Hypothalamus (tissue), 51 donors: ENCODE results near the gene LIN52.

Experiments used
- DNase-seq, 51 donors: peaks; one replicate each; lab custom pipeline; 2025; lab: John Stamatoyannopoulos, UW

Gene LIN52

DNA sequence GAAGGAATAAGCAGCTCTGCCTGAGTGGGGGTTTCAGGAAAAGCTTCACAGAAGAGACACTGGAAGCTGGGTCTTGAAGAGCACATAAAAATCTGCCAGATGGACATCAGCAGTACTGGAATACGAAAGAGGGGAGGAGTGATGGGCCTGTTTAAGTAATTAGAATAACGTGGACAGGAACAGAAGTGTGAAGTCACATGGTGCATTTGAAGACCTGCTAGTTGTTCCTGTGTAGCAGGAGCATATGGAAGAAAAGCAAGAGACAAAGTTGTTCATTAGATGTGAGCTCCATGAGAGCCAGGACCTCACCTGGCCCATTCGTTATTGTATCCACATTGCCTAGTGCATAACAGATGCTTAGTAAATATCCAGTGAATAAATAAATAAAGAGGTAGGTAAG lies 85.2 kb downstream of the LIN52 start:
- no peak for DNase-seq

DNA sequence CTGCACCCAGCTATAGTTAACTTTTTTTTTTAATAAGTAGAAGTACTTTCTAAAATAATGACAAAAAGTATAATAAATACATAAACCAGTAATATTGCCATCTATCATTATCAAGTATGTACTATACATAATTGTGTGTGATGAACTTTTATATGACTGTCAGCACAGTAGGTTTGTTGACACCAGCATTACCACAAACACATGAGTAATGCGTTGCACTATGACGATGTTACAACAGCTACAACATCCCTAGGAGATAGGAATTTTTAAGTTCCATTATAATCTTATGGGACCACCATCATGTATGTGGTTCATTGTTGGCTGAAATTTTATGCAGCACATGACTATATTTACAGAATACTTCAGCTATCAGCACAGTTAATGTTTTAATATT lies 91.6 kb downstream of the LIN52 start:
- no peak for DNase-seq

DNA sequence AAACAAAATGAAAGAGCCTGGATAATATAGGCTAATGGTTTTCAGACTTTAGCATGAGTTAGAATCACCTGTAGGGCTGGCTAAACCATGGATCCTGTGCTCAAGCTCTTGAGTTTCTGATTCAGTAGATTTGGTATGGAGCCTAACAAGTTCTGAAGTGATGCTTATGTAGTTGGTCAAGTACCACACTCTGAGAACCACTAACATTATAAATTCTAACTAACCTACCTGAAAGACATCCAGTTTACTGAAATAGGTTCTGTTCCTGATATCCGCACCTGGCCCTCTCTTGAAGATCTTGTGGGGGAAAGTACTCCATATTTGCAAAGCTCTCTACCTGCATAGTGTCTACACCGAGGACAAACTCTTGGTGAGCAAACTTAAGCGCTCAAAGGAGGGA lies 95.1 kb downstream of the LIN52 start:
- no peak for DNase-seq

DNA sequence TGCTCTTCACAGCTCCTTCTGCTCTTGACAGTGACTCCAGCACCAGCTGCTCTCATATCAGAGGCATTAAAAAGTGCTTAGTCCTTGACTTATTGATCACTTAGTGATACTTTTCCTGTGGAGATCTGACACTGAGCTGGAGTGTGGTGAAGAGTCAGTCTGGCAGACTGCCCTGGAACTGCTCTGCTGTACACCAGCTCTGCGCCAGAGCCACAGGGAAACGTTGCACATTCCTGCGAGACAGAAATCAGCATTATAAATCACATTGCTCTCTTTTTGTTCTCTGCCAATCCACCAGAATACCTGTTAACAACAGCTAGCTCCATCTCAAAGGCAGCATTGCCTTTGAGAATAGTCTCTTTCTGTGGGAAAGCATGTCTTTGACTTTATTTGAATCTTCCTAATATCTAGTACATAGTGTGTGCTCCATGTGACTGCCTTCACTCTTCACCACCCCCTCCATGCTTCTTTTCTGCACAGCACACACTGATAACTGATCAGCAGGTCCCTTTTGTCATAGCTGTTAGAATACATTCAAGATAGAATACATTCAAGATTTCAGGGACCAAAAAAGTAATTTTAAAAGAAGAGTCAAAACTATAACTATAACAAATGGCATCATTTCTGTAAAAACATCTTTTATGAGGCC lies 106.3 kb downstream of the LIN52 start:
- no peak for DNase-seq

DNA sequence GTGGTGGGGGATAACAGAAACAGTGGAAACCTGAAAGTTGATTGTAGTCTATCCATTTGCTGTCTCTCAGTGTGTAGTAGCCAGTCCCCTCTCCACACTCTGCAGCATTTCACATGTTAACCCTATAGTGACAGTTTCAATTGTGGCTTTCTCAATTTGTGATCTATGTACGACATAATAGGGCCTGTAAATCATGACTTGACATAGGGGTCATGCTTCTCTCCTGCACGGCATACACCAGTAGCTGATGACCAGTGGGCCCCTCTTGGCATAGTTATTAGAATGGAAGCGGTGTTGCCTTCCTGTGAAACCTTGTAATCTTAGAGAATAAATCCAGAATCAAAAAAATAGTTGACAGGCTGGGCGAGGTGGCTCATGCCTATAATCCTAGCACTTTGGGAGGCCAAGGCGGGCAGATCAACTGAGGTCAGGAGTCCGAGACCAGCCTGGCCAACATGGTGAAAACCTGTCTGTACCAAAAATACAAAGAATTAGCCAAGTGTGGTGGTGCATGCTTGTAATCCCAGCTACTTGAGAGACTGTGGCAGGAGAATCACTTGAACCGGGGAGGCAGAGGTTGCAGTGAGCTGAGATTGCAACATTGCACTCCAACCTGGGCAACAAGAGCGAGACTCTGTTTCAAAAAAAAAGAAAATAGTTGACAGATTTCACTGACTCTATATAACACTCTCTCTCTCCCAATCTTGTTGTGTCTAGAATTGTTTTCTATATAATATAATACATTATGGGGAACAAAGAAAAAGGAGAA lies 109.9 kb downstream of the LIN52 start:
- DNase-seq, result no peak

DNA sequence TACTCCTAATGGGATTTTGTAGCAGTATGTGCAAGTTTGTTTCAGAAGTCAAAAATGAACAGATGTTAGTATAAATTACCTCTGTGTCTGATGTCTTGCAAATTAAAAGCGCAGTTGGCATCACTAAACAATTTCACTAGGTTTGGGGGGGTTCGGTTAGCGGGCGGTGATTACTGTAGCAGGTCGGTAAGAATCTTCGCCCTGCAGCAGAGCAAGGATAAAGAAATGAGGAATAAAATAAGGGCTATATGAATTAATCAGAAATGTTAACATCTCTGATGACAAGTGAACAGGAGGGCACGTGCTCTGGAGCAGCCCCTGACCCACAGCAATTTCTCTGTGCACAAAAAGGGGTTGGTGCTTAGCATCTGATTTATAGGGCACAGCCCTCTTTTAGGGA lies 110.9 kb downstream of the LIN52 start:
- DNase-seq, result no peak

DNA sequence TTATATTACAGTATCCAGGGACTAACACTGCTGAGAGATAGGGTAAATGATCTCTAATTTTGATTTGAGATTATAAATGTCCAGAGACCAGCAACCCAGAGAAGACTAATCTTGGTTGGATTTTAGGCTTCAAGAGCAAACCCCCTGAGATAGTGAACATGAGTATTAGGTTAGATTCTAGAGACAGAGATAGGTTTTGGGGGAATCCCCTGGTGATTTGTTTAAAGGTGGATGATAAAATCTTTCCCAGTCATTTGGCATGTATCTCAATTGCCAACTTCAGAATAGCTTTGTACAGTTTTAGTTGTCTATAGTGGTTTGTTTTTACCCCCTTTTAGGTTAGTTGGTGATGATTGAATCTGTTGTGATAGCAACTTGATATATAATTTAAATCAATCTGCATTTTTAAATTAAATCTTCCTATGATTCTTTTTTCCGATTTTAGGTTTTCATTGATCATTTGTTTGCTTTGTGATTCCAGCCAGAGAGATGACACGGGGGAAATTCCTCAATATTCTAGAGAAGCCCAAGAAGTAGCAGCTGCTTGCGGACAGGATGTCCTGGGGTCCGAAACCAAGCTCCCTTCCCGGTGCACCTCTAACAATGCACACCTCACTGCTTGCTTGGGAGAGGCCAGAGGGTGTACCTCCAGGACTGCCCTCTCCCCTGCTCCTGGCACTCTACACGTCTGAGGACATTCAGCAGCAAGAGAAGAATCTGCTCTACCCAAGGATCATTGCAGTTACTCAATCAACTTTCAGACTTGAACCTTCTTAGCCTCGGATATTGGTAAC lies 113.9 kb downstream of the LIN52 start:
- no peak for DNase-seq

DNA sequence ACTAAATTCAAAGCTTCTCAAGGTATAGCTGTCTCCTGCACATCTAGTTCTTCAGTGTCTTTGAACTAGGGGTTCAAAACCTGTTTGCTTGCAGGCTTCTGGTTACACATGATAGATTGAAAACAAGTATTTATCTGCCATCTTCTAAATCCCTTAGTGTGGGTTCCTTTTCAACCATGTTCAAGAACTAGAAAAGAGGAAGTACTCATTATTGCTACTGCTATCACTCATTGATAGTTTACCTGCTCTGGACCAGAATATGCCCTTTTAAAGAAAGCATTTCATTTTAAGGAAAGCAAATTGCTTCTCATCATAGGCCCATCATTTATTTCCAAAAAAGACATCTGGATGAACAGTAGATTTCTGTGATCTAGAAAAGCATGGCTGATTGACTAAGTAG lies 117.4 kb downstream of the LIN52 start:
- DNase-seq, result no peak

DNA sequence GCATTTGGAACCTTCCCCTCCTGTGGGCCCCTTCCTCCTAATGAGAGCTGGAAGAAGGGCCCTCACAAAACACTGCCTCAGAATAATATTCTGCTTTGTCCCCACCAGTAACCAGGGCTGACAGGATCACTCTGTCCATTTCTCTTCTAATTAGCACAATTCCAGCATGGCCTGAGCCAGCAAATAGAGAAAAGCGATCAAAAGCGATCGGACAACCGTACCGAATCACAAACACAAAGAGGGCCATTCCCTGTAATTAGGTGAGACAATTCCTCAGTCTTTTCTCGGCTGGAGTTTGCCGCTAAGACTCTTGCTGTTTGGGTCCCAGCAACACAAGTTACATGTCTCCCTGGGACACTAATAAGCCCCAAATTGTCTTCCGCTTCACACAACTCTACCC lies 118.9 kb downstream of the LIN52 start:
- DNase-seq, result peak in 2 of 51 donors; percentile 7 to 23

DNA sequence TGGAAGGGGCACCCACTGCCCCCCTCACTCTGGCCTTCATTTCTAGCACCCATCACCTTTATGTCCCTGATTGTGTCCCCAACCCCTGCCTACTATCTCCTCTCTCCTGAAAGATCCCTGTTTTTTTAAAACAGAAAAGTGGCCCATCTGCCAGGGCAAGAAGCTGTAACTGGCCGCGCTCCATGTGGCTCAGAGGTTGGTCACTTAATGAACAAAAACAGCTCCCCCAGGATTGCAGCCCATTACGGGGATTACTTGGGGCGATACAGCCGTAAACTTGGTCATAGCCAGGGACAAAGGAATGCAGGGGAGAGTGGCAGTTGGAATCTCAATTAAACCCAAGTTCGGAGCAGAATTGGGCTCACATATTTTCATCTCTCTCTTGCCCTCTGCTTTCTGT lies 119.7 kb downstream of the LIN52 start:
- peak in 3 of 51 donors; percentile 4 to 9 (median 7) for DNase-seq

DNA sequence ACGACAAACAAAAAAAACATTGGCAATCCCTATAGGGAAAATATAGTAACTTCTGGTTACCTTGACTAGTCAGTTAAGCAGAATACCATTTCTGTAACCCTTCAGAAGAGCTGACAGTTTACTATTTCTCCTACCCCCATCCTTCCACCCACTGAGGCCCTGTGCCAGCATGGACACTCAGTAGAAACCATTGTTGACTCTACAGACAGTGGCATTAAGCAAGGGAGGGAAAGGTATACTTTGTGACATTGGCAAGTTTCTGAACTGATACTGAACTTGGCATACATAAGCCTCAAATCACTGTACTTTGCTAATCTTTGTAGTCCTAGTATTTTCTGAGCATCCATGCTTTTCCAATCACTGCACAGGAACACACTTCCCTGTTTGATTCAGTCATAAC lies 121.1 kb downstream of the LIN52 start:
- no peak for DNase-seq

DNA sequence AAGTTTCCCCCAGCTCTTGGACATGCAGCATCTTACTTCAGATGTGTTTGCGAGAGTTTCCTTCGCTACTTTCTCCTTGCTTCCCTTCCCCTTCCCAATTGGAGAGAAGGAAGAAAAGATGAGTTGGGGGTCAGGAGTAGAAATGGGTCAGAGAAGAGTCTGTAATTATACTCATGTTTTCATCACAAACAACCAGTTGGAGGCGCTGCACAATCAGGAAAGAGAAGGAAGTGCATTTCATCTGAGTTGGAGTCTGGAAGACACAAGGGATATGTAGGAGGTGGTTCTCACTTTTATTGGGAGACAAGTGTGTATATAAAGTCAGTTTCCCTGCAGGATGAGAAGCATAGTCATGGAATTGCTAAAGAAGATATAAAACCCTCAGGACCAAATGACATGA lies 123.2 kb downstream of the LIN52 start:
- DNase-seq, result no peak

DNA sequence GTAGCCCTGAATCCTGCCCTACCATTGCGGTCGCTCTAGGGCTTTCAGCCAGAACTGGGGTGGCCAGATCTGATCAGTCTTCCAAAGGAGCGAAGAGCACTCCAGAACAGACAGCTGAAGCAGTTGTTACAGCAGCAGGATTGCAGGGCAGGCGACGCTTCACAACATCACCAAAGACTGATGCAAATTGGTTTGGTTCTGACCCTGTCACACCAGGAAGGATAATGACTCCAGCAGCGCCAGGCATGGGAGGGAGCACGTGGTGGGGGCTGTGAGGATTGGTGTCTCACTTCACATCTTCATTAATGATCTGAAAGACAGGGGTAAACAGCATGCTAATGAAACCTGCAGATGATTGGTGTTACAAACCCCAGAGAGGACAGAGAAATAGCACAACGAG lies 123.9 kb downstream of the LIN52 start:
- DNase-seq, result no peak

DNA sequence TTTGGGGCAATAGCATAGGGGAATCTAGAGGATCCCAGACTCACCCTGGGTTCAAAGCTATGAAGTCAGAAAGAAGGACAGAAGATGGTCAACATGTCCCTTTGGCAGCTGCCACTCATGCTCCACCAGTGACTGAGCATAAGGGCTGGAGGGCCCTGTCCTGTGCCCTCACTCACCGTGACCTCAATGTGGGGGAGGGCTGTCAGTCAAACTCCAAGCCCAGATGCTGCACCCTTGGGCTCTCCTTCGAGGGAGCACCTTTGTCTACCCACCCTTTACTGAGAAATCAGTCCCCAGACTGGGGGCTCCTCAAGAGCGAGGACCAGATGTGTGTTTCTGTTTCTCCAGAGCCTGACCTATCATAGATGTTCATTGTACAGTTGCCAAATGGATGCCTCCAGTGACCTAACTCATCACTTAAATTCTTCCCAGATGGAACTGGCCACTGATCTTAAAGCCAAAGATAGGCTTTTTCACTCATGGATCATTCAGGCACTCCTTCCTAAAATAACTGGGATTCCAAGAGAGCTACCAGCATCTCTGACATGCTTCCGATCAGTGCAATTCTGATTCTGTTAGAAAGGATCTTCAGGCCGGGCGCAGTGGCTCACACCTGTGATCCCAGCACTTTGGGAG lies 127.3 kb downstream of the LIN52 start:
- no peak for DNase-seq

DNA sequence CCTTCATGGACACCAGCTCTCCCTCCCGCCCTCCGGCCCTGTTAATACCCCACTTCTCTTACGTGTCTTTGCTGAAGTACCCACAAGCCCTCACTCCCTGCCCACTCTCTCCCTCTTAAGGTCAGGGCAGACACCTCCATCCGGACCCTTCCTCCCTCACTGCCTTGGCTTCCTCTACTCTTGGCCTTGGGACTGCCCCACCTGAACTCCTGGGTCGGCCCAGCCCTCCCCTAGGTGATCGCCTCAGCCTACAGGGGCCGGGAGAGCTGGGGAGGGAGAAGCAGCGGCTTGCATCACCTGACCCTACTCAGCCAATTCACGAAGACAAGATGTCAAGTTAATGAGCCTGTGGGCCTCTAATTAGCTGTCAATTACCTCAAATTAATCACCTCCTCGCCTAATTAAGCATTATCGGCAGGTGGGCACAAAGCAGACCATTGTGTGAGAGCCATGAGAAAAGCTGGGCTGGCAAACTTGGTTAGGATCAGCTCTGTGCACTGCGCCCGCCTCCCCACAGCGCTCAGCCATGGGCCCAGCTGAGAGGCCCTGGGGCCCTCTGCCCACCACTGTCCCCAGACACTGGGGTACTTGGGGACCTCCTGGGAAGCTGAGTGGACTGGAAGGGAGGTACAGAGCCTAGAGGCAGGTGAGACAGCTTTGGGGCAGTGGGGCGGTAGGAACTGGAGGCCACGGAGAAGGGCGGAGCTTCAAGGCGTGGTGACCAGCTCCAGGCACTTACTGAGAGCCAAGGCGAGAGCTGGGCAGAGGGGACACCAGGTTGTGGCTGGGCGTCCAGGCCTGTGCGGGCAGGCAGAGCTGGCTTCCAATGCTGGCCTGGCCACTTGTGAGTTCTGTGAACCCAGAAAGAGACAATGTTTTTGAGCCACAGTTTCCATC lies 129.4 kb downstream of the LIN52 start:
- no peak for DNase-seq

DNA sequence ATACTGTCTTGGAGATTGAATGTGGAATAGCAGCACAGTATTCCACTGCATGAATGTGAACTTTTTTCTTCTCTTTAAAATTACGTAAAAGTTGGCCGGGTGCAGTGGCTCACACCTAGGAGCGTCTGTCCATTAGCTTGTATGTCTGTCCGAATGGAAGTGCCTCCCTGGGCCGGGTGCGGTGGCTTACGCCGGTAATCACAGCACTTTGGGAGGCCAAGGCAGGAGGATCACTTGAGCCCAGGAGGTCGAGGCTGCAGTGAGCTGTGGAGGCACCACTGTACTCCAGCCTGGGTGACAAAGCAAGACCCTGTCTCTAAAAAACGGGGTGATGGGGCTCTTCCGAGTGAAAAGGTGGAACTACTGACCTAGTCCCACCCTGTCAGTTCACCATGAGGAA lies 131.9 kb downstream of the LIN52 start:
- DNase-seq, result no peak

DNA sequence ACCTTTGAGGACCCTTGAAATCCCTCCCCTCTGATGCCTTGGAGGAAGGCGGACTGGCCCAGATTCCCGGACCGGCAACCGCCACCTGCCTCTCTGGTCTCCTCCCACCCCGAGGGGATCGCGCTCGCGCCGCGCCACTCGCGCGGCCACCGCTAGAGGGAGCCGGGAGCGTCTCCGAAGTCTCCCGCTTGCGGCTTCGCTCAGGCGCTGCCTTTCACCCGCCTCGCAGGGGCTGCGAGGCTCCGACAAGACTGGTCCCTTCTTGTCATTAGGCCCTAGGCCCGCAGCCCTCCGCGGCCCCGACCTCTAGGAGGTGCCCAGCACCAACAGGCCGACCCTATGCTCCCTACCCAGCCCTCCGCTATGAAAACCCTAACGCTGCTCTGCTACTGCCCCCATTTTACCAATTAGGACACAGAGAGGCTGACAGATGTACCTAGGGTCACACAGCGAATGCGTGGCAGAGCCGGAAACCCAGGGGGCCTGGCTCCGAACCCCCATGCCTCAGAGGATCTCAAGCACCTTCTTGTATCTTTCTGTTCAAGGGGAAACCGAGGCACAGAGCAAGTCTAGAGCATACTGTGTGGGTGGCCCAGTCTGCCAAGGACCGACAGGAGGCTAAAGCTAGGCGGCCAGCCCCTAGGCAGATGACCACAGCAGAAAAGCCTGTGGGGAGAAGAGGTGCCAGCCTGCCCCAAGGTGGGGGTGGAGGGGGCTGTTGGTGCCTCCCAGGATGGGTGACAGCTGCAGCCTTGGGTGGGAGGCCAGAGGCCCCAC lies 133.1 kb downstream of the LIN52 start:
- peak in 42 of 51 donors; percentile 1 to 76 (median 34) for DNase-seq

DNA sequence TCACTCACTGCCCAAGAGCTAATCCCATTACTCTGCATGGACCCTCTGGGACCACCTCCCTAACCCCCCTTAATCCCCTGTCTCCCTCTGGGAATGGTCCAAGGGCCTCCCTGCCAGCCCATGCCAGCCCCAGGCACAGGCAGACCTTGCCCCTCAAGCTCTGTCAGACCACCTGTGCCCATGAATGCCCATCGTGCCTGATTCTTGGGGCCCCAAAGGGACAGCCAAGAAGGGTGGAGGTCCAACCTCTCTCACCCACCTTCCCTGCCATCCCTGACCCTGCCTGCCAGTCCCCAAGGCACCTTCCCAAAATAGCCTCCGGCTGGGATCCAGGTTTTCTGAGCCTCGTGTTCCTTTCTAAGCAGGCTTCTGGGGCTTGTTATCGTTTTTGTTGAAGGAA lies 133.7 kb downstream of the LIN52 start:
- no peak for DNase-seq
